ENCODE measurements around the gene SSX2IP. TPM values are rescaled to one million over a fixed set of nuclear protein-coding genes. Genes with fewer than 3 reads are reported as not detected.

Gene SSX2IP
- total RNA-seq, 2 donors from 2014 or later, result 16.6 to 21.8 TPM

- no peak for DNase-seq
- H3K36me3 ChIP-seq (ENCODE audit: control insufficient read depth, insufficient read depth, low read length), result no peaks in the 10 kb centered on the region
- no peak overlapping the region for H3K27ac ChIP-seq (ENCODE audit: low read depth, low read length)
- H3K27me3 ChIP-seq (ENCODE audit: control insufficient read depth, insufficient read depth, low read length, poor library complexity, severe bottlenecking), result no peaks in the 10 kb centered on the region
- no peaks in the 10 kb centered on the region for H3K9me3 ChIP-seq (ENCODE audit: control insufficient read depth, low read length)
- peaks cover 15% of the 10 kb centered on the region for H3K4me1 Mint-ChIP-seq
- 87% methylated on average over 4 of the region's 4 CpGs; no CpG with 5 or more reads in 1 of the 2 experiments for WGBS, 2 experiments (ENCODE audit: insufficient coverage in 1 of 2, insufficient read length in 1 of 2)
- no peak overlapping the region for H3K27ac Mint-ChIP-seq
- H3K36me3 Mint-ChIP-seq (ENCODE audit: low read depth), result no peaks in the 10 kb centered on the region
- H3K4me3 Mint-ChIP-seq, result no peak overlapping the region
- peaks cover 11% of the 10 kb centered on the region for H3K27me3 Mint-ChIP-seq (ENCODE audit: insufficient read depth)
- peak overlapping the region; percentile 30 for H3K4me3 ChIP-seq (ENCODE audit: low read length)
- no peaks in the 10 kb centered on the region for H3K9me3 Mint-ChIP-seq
- TF ChIP-seq CTCF (conservative IDR thresholded peaks at IDR 0.05), result no peak
- peaks cover 13% of the 10 kb centered on the region for H3K4me1 ChIP-seq (ENCODE audit: control insufficient read depth, insufficient read depth, low read length)
- no peak overlapping the region for H3K9ac ChIP-seq (ENCODE audit: extremely low read depth, low read length, poor library complexity, severe bottlenecking)
Observed at GRCh38 chr1:84737590-84737989, 47.3 kb upstream of the SSX2IP start.

- Mint-ChIP-seq H3K4me3 (no peak overlapping the region), H3K27ac (no peak overlapping the region), H3K9me3 (no peaks in the 10 kb centered on the region), H3K27me3 (ENCODE audit: insufficient read depth) (peaks cover 6% of the 10 kb centered on the region), H3K36me3 (ENCODE audit: low read depth) (no peaks in the 10 kb centered on the region), H3K4me1 (peaks cover 15% of the 10 kb centered on the region)
- TF ChIP-seq CTCF (conservative IDR thresholded peaks at IDR 0.05), result no peak
- Histone ChIP-seq H3K4me3 (ENCODE audit: low read length) (peak overlapping the region; percentile 30), H3K27me3 (ENCODE audit: control insufficient read depth, insufficient read depth, low read length, poor library complexity, severe bottlenecking) (no peaks in the 10 kb centered on the region), H3K36me3 (ENCODE audit: control insufficient read depth, insufficient read depth, low read length) (no peaks in the 10 kb centered on the region), H3K9ac (ENCODE audit: extremely low read depth, low read length, poor library complexity, severe bottlenecking) (no peak overlapping the region), H3K27ac (ENCODE audit: low read depth, low read length) (no peak overlapping the region), H3K9me3 (ENCODE audit: control insufficient read depth, low read length) (no peaks in the 10 kb centered on the region), H3K4me1 (ENCODE audit: control insufficient read depth, insufficient read depth, low read length) (peaks cover 13% of the 10 kb centered on the region)
- WGBS, 2 experiments (ENCODE audit: insufficient coverage in 1 of 2, insufficient read length in 1 of 2), result 93 to 96% methylated on average over 3 of the region's 3 CpGs
- no peak for DNase-seq
Observed at GRCh38 chr1:84736944-84737343, 46.7 kb upstream of the SSX2IP start.

GRCh38 chr1:84736445-84736844, 46.2 kb upstream of the SSX2IP start:
- H3K36me3 Mint-ChIP-seq (ENCODE audit: low read depth), result no peaks in the 10 kb centered on the region
- no peak overlapping the region for H3K4me3 Mint-ChIP-seq
- Histone ChIP-seq H3K27me3 (ENCODE audit: control insufficient read depth, insufficient read depth, low read length, poor library complexity, severe bottlenecking) (no peaks in the 10 kb centered on the region), H3K36me3 (ENCODE audit: control insufficient read depth, insufficient read depth, low read length) (no peaks in the 10 kb centered on the region), H3K4me3 (ENCODE audit: low read length) (no peak overlapping the region), H3K9ac (ENCODE audit: extremely low read depth, low read length, poor library complexity, severe bottlenecking) (no peak overlapping the region), H3K4me1 (ENCODE audit: control insufficient read depth, insufficient read depth, low read length) (peaks cover 13% of the 10 kb centered on the region), H3K9me3 (ENCODE audit: control insufficient read depth, low read length) (no peaks in the 10 kb centered on the region), H3K27ac (ENCODE audit: low read depth, low read length) (no peak overlapping the region)
- no peak overlapping the region for H3K27ac Mint-ChIP-seq
- TF ChIP-seq CTCF (conservative IDR thresholded peaks at IDR 0.05), result no peak
- peaks cover 15% of the 10 kb centered on the region for H3K4me1 Mint-ChIP-seq
- peaks cover 2% of the 10 kb centered on the region for H3K27me3 Mint-ChIP-seq (ENCODE audit: insufficient read depth)
- H3K9me3 Mint-ChIP-seq, result no peaks in the 10 kb centered on the region
- no peak for DNase-seq
